Measurements from ENCODE around the gene WLS.

DNA sequence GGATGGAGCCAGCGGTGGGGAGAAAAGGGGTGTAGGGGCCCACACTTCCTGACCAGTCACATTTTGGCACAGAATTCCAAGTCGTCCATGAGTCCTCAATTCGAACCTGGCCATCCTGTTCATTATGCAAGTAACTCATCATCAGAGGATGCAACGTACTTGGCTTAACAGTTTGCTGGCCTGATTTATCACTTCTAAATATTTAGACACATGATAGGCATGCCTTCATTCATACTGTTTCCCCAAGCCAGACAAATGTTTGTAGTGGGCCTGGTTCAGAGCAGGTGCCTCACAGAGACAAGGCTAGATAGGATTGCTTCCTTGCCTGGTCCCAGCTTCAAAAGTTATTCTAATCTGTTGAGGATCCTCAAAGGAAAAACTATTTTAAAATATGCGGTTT, 66.7 kb downstream of the WLS start:
- TF ChIP-seq, protein P1, sequence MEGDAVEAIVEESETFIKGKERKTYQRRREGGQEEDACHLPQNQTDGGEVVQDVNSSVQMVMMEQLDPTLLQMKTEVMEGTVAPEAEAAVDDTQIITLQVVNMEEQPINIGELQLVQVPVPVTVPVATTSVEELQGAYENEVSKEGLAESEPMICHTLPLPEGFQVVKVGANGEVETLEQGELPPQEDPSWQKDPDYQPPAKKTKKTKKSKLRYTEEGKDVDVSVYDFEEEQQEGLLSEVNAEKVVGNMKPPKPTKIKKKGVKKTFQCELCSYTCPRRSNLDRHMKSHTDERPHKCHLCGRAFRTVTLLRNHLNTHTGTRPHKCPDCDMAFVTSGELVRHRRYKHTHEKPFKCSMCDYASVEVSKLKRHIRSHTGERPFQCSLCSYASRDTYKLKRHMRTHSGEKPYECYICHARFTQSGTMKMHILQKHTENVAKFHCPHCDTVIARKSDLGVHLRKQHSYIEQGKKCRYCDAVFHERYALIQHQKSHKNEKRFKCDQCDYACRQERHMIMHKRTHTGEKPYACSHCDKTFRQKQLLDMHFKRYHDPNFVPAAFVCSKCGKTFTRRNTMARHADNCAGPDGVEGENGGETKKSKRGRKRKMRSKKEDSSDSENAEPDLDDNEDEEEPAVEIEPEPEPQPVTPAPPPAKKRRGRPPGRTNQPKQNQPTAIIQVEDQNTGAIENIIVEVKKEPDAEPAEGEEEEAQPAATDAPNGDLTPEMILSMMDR (IDR thresholded peaks at IDR 0.05): no peak
- TF ChIP-seq POLR2A (IDR thresholded peaks at IDR 0.05) (no peak), EP300 (IDR thresholded peaks at IDR 0.05) (no peak)

Measured in ovary (tissue), 3 donors.